OCI-LY3 (cell line): ENCODE data around the gene RGMA.

Source experiments
- H2AFZ ChIP-seq: fragments of 200-600, 300-600 bp; shearing (Covaris generic); 2 replicates; pipeline ENCODE4 v1.6.0; 2014; ENCODE audit warnings: antibody characterized with exemption, low read depth, low read length
- H3K27ac ChIP-seq: fragments of 200-600, 300-600 bp; sonication (generic); 2 replicates; pipeline ENCODE4 v1.5.1; 2014; ENCODE audit warnings: mild to moderate bottlenecking, low read length, moderate library complexity, mixed read lengths
- H3K27me3 ChIP-seq: fragments of 200-600, 300-600 bp; sonication (generic); 2 replicates; pipeline ENCODE4 v1.6.1; 2014; ENCODE audit warnings: low read depth, low read length, mixed read lengths
- H3K36me3 ChIP-seq: fragments of 200-600, 300-600 bp; sonication (generic); replicated peaks from 2 replicates; pipeline ENCODE3; 2014; ENCODE audit warnings: low read depth, low read length, mixed read lengths
- H3K4me1 ChIP-seq: fragments of 300-600, 200-600 bp; sonication (generic); 2 replicates; pipeline ENCODE4 v1.6.1; 2014; ENCODE audit warnings: low read length, mixed read lengths
- H3K4me2 ChIP-seq: fragments of 200-600, 300-600 bp; sonication (generic); 2 replicates; pipeline ENCODE4 v1.6.1; 2014; ENCODE audit warnings: low read length, mixed read lengths
- H3K4me3 ChIP-seq: fragments of 300-600, 200-600 bp; sonication (generic); 2 replicates; pipeline ENCODE4 v1.5.1; 2014; ENCODE audit warnings: antibody characterized with exemption, mild to moderate bottlenecking, low read length, moderate library complexity
- H3K79me2 ChIP-seq: fragments of 300-600, 200-600 bp; shearing (Covaris generic); 2 replicates; pipeline ENCODE4 v1.6.1; 2014; ENCODE audit warnings: mild to moderate bottlenecking, low read length, mixed read lengths
- H3K9ac ChIP-seq: fragments of 300-600, 200-600 bp; shearing (Covaris generic); 2 replicates; pipeline ENCODE4 v1.6.0; 2014; ENCODE audit warnings: mild to moderate bottlenecking, low read length, moderate library complexity
- H3K9me3 ChIP-seq: fragments of 200-600, 300-600 bp; shearing (Covaris generic); 2 replicates; pipeline ENCODE4 v1.6.1; 2014; ENCODE audit warnings: low read length, mixed read lengths; ENCODE audit not compliant: insufficient read depth
- H4K20me1 ChIP-seq: fragments of 200-600, 300-600 bp; sonication (generic); 2 replicates; pipeline ENCODE4 v1.6.1; 2016; ENCODE audit warnings: low read length, mixed read lengths; ENCODE audit not compliant: insufficient read depth
- CTCF ChIP-seq: fragments of 200-600, 300-600 bp; sonication (generic); IDR thresholded peaks from 2 replicates; pipeline ENCODE4 v1.5.1; 2014; ENCODE audit warnings: antibody characterized with exemption, low read length, low read depth
- EZH2phosphoT487 ChIP-seq: fragments of 200-600 bp; shearing (Covaris generic); IDR thresholded peaks from 2 replicates; pipeline ENCODE4 v1.6.1; 2018; ENCODE audit warnings: antibody characterized with exemption, mixed run types, low read depth

The RGMA gene

GRCh38 chr15:93051236-93052089 is 37.5 kb downstream of the RGMA start:
- H3K9me3 ChIP-seq: no peaks in the 10 kb centered on the region
- no peaks in the 10 kb centered on the region for H3K4me1 ChIP-seq
- no peak overlapping the region for H2AFZ ChIP-seq
- no peaks in the 10 kb centered on the region for H4K20me1 ChIP-seq
- no peak overlapping the region for H3K4me2 ChIP-seq
- no peak overlapping the region for H3K4me3 ChIP-seq
- no peak overlapping the region for H3K9ac ChIP-seq
- no peaks in the 10 kb centered on the region for H3K79me2 ChIP-seq
- H3K27me3 ChIP-seq: no peaks in the 10 kb centered on the region
- H3K36me3 ChIP-seq: no peaks in the 10 kb centered on the region
- H3K27ac ChIP-seq: no peak overlapping the region
- no peak for TF ChIP-seq EZH2phosphoT487
- no peak for TF ChIP-seq CTCF

GRCh38 chr15:93050648-93051047 is 38.4 kb downstream of the RGMA start:
- Histone ChIP-seq H3K9me3 (no peaks in the 10 kb centered on the region), H3K4me2 (no peak overlapping the region), H2AFZ (no peak overlapping the region), H3K27me3 (no peaks in the 10 kb centered on the region), H3K9ac (no peak overlapping the region), H3K27ac (no peak overlapping the region), H3K4me1 (no peaks in the 10 kb centered on the region), H3K4me3 (no peak overlapping the region), H3K79me2 (no peaks in the 10 kb centered on the region), H3K36me3 (no peaks in the 10 kb centered on the region), H4K20me1 (no peaks in the 10 kb centered on the region)
- TF ChIP-seq CTCF (no peak), EZH2phosphoT487 (no peak)

GRCh38 chr15:93049914-93050578 is 39.0 kb downstream of the RGMA start:
- Histone ChIP-seq H4K20me1 (no peaks in the 10 kb centered on the region), H3K4me2 (no peak overlapping the region), H3K79me2 (no peaks in the 10 kb centered on the region), H3K4me3 (no peak overlapping the region), H2AFZ (no peak overlapping the region), H3K27ac (no peak overlapping the region), H3K36me3 (no peaks in the 10 kb centered on the region), H3K9me3 (no peaks in the 10 kb centered on the region), H3K27me3 (no peaks in the 10 kb centered on the region), H3K9ac (no peak overlapping the region), H3K4me1 (no peaks in the 10 kb centered on the region)
- TF ChIP-seq EZH2phosphoT487: no peak

GRCh38 chr15:93049233-93049632 is 39.8 kb downstream of the RGMA start:
- H3K4me1 ChIP-seq: no peaks in the 10 kb centered on the region
- no peaks in the 10 kb centered on the region for H3K9me3 ChIP-seq
- H3K27ac ChIP-seq: no peak overlapping the region
- H3K4me2 ChIP-seq: no peak overlapping the region
- H3K79me2 ChIP-seq: no peaks in the 10 kb centered on the region
- no peaks in the 10 kb centered on the region for H3K36me3 ChIP-seq
- no peak overlapping the region for H3K9ac ChIP-seq
- no peak overlapping the region for H2AFZ ChIP-seq
- H4K20me1 ChIP-seq: no peaks in the 10 kb centered on the region
- no peak overlapping the region for H3K4me3 ChIP-seq
- TF ChIP-seq CTCF: no peak
- TF ChIP-seq EZH2phosphoT487: no peak
- no peaks in the 10 kb centered on the region for H3K27me3 ChIP-seq
